Activated CD4-positive, alpha-beta T cell treated with anti-CD3 and anti-CD28 coated beads, Interleukin-2, amount 50 U/mL, for 1 hour (primary cell): ENCODE results near the gene SNAPC2.
"Not testable (repeated sequence)": the region's sequence is repeated elsewhere in the genome, so short reads cannot be mapped to it uniquely, and the experiment has no call there.

Source experiments
- DNase-seq: peaks from one replicate; pipeline ENCODE4 v3.0.0-alpha.2; 2020

SNAPC2 gene

DNA sequence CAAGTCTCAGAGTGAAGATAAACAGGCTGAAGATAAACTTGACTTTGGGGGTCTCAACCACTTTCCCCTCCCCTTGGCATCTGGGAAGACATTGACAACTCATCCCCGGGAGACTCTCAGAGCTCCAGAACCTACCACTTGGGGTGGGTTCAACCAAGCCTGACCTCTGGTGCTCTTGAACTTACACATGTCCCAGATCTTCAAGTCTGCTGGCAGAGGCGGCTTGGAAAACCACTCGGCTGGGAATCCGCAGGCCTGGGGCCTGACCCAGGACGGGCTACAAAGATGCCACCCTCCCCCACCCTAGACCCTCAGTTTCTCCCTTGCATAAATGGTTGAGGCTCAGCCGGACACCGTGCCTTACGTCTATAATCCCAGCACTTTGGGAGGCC, 31.3 kb upstream of the SNAPC2 start:
- no peak for DNase-seq

DNA sequence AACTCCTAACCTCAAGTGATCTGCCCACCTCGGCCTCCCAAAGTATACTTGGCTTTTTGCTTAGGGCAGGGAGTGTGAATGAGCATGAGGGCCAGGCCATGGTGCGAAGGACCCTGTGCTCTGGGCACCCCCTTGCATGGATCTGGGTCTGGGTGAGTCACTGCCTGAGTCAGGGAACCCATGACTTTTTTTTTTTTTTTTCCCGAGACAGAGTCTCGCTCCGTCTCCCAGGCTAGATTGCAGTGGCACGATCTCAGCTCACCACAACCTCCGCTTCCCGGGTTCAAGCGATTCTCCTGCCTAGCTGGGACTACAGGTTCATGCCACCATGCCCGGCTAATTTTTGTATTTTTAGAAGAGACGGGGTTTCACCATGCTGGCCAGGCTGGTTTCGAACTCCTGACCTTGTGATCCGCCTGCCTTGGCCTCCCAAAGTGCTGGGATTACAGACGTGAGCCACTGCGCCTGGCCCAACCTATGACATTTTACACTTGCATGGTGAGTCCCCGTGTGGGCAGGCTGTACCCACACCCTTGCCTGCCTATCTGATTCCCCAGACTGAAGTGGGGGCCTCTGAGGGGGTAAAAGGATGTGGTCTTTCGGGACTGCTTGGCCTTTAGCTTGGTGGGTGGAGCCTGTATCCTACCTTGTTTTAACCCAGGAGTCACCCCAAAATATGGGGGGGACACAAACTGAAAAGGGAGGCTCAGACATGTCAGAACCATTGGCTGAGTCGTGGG, 26.6 kb upstream of the SNAPC2 start:
- not testable (repeated sequence) for DNase-seq

DNA sequence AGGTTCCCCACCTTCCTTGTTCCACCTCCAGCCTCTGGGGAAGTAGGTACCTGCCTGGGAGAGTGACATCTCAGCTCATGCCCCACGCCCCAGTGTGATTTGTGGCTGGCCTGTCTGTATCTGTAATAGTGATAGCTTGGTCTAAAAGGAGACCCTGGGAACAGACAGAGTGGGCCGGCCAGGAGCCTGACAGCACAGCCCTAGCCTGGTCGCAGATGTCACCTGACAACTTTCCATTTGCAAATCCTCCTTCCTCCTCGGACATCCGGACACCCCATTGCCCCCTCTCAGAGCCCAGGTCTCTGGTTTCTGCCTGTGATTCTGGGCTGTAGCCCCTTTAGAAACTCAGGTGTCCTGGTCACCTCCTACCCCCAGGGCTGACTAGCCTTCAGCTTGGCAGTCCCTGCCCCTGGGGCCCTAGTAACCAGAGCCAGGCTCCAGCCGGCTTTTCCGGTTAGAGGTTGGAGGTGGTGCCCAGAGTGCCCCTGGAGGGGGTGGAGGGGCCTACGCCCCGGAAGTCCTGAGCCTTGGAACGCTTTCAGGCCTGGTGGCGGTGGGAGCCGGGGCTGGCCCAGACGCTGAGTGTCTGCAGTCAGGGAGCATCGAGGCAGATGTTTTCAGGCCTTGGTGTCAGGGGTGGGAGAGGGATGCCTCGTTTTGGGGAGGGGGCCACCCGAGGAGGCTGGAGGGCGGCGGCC, 25.4 kb upstream of the SNAPC2 start:
- no peak for DNase-seq

- DNase-seq, result no peak
These were observed 24.6 kb upstream of the SNAPC2 start for GRCh38 chr19:7895565-7895964.

DNA sequence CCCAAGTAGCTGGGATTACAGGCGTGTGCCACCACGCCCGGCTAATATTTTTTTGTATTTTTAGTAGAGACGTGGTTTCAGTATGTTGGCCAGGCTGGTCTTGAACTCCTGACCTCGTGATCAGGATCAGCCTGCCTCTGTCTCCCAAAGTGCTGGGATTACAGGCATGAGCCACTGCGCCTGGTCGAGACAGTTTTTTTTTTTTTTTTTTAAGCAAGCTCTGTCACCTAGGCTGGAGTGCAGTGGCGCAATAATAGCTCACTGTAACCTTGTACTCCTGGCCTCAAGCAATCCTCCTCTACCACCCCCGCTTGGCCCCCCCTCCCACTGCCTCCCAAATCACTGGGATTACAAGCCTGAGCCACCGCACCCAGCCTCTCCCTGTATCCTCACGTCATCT, 22.8 kb upstream of the SNAPC2 start:
- DNase-seq, result no peak

DNA sequence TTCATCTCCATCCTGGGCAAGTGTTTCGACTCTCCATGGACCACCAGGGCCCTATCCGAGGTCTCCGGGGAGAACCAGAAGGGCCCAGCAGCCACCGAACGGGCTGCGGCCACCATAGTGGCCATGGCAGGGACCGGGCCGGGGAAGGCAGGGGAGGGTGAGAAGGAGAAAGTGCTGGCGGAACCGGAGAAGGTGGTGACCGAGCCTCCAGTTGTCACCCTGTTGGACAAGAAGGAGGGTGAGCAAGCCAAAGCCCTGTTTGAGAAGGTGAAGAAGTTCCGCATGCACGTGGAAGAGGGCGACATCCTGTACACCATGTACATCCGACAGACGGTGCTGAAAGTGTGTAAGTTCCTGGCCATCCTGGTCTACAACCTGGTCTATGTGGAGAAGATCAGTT, 21.2 kb upstream of the SNAPC2 start:
- no peak for DNase-seq

DNA sequence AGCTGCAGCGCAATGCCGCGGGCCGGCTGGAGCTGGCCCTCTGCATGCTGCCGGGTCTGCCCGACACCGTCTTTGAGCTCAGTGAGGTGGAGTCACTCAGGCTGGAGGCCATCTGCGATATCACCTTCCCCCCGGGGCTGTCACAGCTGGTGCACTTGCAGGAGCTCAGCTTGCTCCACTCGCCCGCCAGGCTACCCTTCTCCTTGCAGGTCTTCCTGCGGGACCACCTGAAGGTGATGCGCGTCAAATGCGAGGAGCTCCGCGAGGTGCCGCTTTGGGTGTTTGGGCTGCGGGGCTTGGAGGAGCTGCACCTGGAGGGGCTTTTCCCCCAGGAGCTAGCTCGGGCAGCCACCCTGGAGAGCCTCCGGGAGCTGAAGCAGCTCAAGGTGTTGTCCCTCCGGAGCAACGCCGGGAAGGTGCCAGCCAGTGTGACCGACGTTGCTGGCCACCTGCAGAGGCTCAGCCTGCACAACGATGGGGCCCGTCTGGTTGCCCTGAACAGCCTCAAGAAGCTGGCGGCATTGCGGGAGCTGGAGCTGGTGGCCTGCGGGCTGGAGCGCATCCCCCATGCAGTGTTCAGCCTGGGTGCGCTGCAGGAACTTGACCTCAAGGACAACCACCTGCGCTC, 20.3 kb upstream of the SNAPC2 start:
- no peak for DNase-seq

- DNase-seq, result no peak
These were observed 19.7 kb upstream of the SNAPC2 start for GRCh38 chr19:7900401-7900870.

DNA sequence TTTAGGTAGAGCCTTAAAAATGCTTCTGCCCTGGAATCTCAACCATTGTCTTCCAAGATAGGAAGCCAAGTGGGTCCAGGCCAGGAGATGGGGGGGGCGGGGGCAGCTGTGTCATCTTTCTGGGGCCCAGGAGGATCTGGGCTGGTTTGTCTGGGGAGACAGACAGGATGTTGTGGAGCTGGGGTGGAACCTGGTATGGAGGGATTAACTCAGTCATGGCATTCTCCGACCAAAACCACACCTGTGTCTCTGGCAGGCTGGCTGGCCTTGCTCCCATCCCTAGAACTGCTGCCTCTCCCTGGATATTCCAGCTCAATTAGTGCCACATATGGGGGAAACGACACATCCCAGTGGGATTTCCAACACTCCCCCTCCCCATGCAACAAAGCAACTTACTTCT, 19.2 kb upstream of the SNAPC2 start:
- DNase-seq, result no peak

DNA sequence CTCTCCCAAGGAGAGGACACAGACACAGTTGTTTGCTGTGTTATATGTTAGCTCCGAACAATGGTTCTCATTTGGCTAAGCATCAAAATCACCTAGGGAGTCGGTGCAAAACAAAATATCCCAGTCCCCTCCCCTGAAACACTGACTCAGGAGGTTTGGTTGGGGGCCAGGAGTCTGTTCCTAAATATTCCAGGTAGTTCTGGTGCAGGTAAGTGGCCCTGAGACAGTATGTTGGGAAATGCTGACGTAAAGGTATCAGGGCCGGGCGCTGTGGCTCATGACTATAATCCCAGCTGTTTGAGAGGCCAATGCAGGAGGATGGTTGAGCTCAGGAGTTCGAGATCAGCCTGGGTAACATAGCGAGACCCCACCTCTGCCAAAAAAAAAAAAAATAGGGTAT, 18.8 kb upstream of the SNAPC2 start:
- DNase-seq, result no peak

DNA sequence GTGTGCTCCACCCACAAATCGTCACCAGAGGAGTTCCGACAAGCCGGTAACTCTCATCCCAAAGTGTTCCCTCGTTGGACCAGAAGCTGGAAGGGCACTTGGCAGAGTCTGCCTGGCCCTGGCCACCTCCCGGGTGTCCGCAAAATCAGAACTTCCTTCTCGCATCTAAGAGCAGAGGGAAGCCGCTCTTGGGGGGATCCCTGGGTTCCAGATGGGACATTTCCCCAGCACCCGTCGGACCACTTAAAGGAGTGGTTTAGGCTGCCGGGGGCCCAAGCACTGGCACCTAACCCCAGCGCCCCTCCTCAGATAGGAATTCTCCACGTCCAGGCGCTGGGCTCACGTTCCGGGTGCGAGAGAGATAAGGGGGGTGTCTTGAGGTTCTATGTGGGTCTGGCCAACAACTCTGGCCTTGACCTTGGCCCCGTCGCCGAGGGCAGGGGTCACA, 17.3 kb upstream of the SNAPC2 start:
- DNase-seq, result no peak

DNA sequence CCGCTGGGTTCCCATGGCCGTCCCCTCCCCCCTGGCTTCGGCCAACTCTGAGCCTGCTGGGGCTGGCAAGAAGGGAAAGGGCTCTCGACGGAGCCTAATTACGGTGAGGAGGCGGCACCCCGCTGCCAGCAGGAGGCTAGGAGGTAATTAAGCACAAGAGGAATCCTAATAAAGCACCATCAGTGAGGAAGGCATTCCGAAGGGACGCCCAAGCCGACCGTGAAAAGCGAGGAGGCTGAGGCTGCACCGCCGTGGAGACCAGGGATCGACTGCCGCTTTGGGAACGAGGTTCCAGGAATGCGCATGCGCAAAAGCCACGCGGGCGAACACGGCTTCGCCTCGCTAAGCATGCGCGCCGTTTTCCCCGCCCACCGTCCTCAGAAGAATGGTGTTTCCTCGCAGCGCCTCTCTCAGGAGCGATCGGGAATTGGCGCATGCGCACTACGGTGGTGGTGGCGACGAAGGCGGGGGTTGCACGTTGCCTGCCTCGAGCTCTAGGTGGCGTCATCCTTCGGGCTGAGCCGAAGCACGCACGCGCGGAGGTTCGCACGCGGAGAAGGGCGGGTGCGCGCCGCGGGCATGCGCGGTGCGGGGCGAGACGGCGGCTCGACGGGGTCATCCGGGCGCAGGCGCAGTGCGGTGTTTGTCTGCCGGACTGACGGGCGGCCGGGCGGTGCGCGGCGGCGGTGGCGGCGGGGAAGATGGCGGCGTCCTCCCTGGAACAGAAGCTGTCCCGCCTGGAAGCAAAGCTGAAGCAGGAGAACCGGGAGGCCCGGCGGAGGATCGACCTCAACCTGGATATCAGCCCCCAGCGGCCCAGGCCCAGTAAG, 16.7 kb upstream of the SNAPC2 start, which contains the start of gene MAP2K7:
TSS of gene MAP2K7 (plus strand) at position 634 of the 830 bp plus-strand sequence. CDS start at position 702, 68 bp downstream.
- peak; percentile 100 for DNase-seq

GRCh38 chr19:7904074-7905020, 15.8 kb upstream of the SNAPC2 start:
- peak; percentile 61 for DNase-seq

GRCh38 chr19:7905268-7905667, 14.9 kb upstream of the SNAPC2 start:
- no peak for DNase-seq

GRCh38 chr19:7905859-7906258, 14.3 kb upstream of the SNAPC2 start:
- no peak for DNase-seq

DNA sequence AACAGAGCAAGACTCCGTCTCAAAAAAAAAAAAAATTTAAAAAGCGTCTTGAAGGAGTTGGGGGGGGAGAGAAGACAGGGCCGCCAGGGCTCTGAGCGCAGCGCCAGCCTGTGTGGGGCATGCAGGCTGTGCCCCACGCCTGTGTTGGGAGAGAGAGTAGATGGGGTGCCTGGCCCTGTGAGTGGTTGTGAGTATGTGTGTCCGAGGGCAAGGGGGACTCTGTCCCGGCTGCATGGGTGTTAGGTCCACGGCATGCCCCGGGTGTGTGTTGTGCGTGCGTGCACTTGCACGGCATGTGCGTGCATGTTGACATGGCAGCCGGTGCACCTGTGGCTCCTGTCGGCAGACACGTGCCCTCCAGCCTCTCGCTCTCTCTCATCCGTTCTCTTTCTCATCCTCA, 13.0 kb upstream of the SNAPC2 start:
- DNase-seq, result no peak

DNA sequence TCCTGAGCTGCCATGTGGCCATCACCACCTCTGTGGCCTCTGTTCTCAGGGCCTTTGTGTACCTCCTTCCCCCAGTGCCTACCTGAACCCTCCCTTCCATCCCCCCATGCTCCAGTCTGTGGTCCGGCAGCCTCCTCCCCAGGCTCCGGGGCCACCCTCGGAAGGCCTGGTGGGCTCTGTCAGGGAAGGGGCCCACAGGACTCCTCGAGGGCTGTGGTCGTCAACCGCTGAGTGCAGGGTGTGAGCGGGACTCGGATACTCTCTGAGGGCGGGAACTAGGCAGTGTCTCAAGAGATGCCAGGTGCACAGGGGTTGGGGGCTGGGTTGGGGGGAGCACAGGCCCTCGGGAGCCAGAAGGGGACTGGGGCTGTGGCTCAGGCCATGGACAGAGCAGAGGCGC, 12.6 kb upstream of the SNAPC2 start:
- no peak for DNase-seq

- no peak for DNase-seq
These were observed 11.9 kb upstream of the SNAPC2 start for GRCh38 chr19:7908078-7908699.

DNA sequence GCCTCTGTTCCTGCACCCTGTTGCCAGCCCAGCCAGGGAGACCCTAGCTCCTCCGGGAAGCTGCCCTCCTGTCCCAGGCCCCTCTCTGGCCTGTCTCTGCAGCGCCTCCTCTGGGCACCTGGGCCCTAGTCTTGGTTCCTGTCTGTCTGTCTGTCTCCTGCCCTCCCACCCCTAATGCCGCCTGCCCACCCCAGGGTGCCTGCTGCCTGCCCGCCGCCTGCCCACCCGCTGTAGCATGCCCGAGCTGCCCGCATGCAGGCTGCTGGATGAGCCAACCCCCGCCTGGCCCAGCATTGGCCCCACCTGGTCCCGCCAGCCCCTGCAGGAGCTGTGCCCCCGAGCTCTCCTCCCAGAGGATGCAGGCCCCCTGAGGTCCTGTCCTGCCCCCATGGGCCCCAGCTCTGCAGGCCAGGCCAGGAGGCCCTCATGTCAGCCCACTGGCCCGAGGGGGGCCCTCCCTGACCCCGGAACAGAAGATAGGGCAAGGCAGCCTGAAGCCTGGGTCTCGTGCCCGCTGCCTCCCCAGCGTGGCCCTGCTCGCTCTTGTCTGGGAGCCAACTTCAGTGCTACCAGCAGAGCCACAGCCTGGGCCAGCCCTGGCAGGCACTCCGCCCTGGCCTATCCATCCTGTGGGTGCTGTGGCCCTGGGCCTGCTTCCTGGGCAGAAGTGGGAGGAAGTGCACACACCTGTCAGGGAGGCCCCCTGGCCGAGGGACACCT, 11.2 kb upstream of the SNAPC2 start:
- DNase-seq, result no peak

DNA sequence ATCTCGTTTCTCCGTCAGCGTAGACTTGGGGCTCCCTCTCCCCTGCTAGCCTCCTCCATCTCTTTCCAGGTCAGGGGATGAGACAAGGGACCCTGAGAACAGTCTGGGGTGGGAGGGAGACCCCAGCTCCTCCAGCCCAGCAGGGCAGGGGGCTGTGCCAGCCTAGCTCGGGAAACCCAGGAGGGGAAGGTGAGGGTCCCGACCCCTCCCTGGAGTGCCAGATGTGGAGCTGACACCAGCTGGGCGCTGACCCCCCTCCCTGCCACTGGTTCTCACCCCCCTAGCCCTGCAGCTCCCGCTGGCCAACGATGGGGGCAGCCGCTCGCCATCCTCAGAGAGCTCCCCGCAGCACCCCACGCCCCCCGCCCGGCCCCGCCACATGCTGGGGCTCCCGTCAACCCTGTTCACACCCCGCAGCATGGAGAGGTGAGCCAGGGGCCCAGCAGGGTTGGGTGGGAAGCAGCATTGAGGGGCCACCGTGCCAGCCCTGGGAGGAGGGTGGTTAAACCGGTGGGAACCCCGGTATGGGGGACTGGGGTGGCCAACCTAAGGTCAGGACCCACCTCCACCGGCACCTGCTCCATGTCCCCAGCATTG, 10.6 kb upstream of the SNAPC2 start:
- DNase-seq, result no peak
